Measurements from ENCODE around the gene ASTN2.
"Not testable (repeated sequence)": the region's sequence is repeated elsewhere in the genome, so short reads cannot be mapped to it uniquely, and the experiment has no call there.

Gene ASTN2

GRCh38 chr9:116928289-116928688 lies 486.6 kb downstream of the ASTN2 start:
- H2AFZ ChIP-seq (ENCODE audit: low read length, unreplicated experiment) = no peak overlapping the region
- H3K4me1 ChIP-seq (ENCODE audit: control insufficient read depth, insufficient read depth, low read length, unreplicated experiment) = no peaks in the 10 kb centered on the region
- H3K36me3 ChIP-seq (ENCODE audit: insufficient read depth, low read length) = no peaks in the 10 kb centered on the region
- no peak overlapping the region for H3K4me3 ChIP-seq (ENCODE audit: low read depth, low read length)
- H3K27me3 ChIP-seq (ENCODE audit: insufficient read depth, low read length) = no peaks in the 10 kb centered on the region
- H3K79me2 ChIP-seq (ENCODE audit: control insufficient read depth, insufficient read depth, low read length, unreplicated experiment) = no peaks in the 10 kb centered on the region
- no peak overlapping the region for H3K27ac ChIP-seq (ENCODE audit: low read depth, low read length)

GRCh38 chr9:116927726-116928125 lies 487.1 kb downstream of the ASTN2 start:
- Histone ChIP-seq H3K79me2 (ENCODE audit: control insufficient read depth, insufficient read depth, low read length, unreplicated experiment) (no peaks in the 10 kb centered on the region), H2AFZ (ENCODE audit: low read length, unreplicated experiment) (no peak overlapping the region), H3K36me3 (ENCODE audit: insufficient read depth, low read length) (no peaks in the 10 kb centered on the region), H3K4me3 (ENCODE audit: low read depth, low read length) (no peak overlapping the region), H3K4me1 (ENCODE audit: control insufficient read depth, insufficient read depth, low read length, unreplicated experiment) (no peaks in the 10 kb centered on the region), H3K27me3 (ENCODE audit: insufficient read depth, low read length) (no peaks in the 10 kb centered on the region), H3K27ac (ENCODE audit: low read depth, low read length) (no peak overlapping the region)

- H3K4me3 ChIP-seq (ENCODE audit: low read depth, low read length) = no peak overlapping the region
- H3K4me1 ChIP-seq (ENCODE audit: control insufficient read depth, insufficient read depth, low read length, unreplicated experiment) = no peaks in the 10 kb centered on the region
- H3K27ac ChIP-seq (ENCODE audit: low read depth, low read length) = no peak overlapping the region
- H3K27me3 ChIP-seq (ENCODE audit: insufficient read depth, low read length) = no peaks in the 10 kb centered on the region
- no peaks in the 10 kb centered on the region for H3K36me3 ChIP-seq (ENCODE audit: insufficient read depth, low read length)
- H2AFZ ChIP-seq (ENCODE audit: low read length, unreplicated experiment) = no peak overlapping the region
- no peaks in the 10 kb centered on the region for H3K79me2 ChIP-seq (ENCODE audit: control insufficient read depth, insufficient read depth, low read length, unreplicated experiment)
These were observed 489.7 kb downstream of the ASTN2 start for GRCh38 chr9:116925121-116925520.

- no peaks in the 10 kb centered on the region for H3K27me3 ChIP-seq (ENCODE audit: insufficient read depth, low read length)
- no peak overlapping the region for H2AFZ ChIP-seq (ENCODE audit: low read length, unreplicated experiment)
- no peak overlapping the region for H3K27ac ChIP-seq (ENCODE audit: low read depth, low read length)
- no peaks in the 10 kb centered on the region for H3K36me3 ChIP-seq (ENCODE audit: insufficient read depth, low read length)
- no peaks in the 10 kb centered on the region for H3K79me2 ChIP-seq (ENCODE audit: control insufficient read depth, insufficient read depth, low read length, unreplicated experiment)
- H3K4me1 ChIP-seq (ENCODE audit: control insufficient read depth, insufficient read depth, low read length, unreplicated experiment) = no peaks in the 10 kb centered on the region
- no peak overlapping the region for H3K4me3 ChIP-seq (ENCODE audit: low read depth, low read length)
These were observed 490.3 kb downstream of the ASTN2 start for GRCh38 chr9:116924462-116925110.

- H3K4me3 ChIP-seq (ENCODE audit: low read depth, low read length) = not testable (repeated sequence)
These were observed 496.9 kb downstream of the ASTN2 start for GRCh38 chr9:116917895-116918508.

GRCh38 chr9:116913536-116913935 lies 501.3 kb downstream of the ASTN2 start:
- H3K27me3 ChIP-seq (ENCODE audit: insufficient read depth, low read length) = no peaks in the 10 kb centered on the region
- no peak overlapping the region for H3K27ac ChIP-seq (ENCODE audit: low read depth, low read length)
- no peak overlapping the region for H3K4me3 ChIP-seq (ENCODE audit: low read depth, low read length)
- no peaks in the 10 kb centered on the region for H3K36me3 ChIP-seq (ENCODE audit: insufficient read depth, low read length)
- no peak overlapping the region for H2AFZ ChIP-seq (ENCODE audit: low read length, unreplicated experiment)
- H3K4me1 ChIP-seq (ENCODE audit: control insufficient read depth, insufficient read depth, low read length, unreplicated experiment) = no peaks in the 10 kb centered on the region
- H3K79me2 ChIP-seq (ENCODE audit: control insufficient read depth, insufficient read depth, low read length, unreplicated experiment) = no peaks in the 10 kb centered on the region

More at GRCh38 chr9:116917895-116918508, 496.9 kb downstream of the ASTN2 start:
- H2AFZ ChIP-seq (ENCODE audit: low read length, unreplicated experiment); H3K79me2 ChIP-seq (ENCODE audit: control insufficient read depth, insufficient read depth, low read length, unreplicated experiment); H3K27me3 ChIP-seq (ENCODE audit: insufficient read depth, low read length); H3K27ac ChIP-seq (ENCODE audit: low read depth, low read length); H3K36me3 ChIP-seq (ENCODE audit: insufficient read depth, low read length); H3K4me1 ChIP-seq (ENCODE audit: control insufficient read depth, insufficient read depth, low read length, unreplicated experiment): not testable (repeated sequence)

- H3K4me3 ChIP-seq (ENCODE audit: low read depth, low read length) = no peak overlapping the region
- no peak overlapping the region for H2AFZ ChIP-seq (ENCODE audit: low read length, unreplicated experiment)
- no peak overlapping the region for H3K27ac ChIP-seq (ENCODE audit: low read depth, low read length)
- H3K36me3 ChIP-seq (ENCODE audit: insufficient read depth, low read length) = no peaks in the 10 kb centered on the region
- no peaks in the 10 kb centered on the region for H3K27me3 ChIP-seq (ENCODE audit: insufficient read depth, low read length)
- no peaks in the 10 kb centered on the region for H3K4me1 ChIP-seq (ENCODE audit: control insufficient read depth, insufficient read depth, low read length, unreplicated experiment)
- H3K79me2 ChIP-seq (ENCODE audit: control insufficient read depth, insufficient read depth, low read length, unreplicated experiment) = no peaks in the 10 kb centered on the region
These were observed 504.7 kb downstream of the ASTN2 start for GRCh38 chr9:116910201-116910600.

GRCh38 chr9:116907989-116908388 lies 506.9 kb downstream of the ASTN2 start:
- Histone ChIP-seq H3K4me1 (ENCODE audit: control insufficient read depth, insufficient read depth, low read length, unreplicated experiment) (no peaks in the 10 kb centered on the region), H3K79me2 (ENCODE audit: control insufficient read depth, insufficient read depth, low read length, unreplicated experiment) (no peaks in the 10 kb centered on the region), H3K36me3 (ENCODE audit: insufficient read depth, low read length) (no peaks in the 10 kb centered on the region)

GRCh38 chr9:116905171-116905588 lies 509.7 kb downstream of the ASTN2 start:
- H3K27me3 ChIP-seq (ENCODE audit: insufficient read depth, low read length) = no peaks in the 10 kb centered on the region
- H3K27ac ChIP-seq (ENCODE audit: low read depth, low read length) = no peak overlapping the region
- H2AFZ ChIP-seq (ENCODE audit: low read length, unreplicated experiment) = no peak overlapping the region
- no peaks in the 10 kb centered on the region for H3K36me3 ChIP-seq (ENCODE audit: insufficient read depth, low read length)
- H3K4me1 ChIP-seq (ENCODE audit: control insufficient read depth, insufficient read depth, low read length, unreplicated experiment) = no peaks in the 10 kb centered on the region
- no peaks in the 10 kb centered on the region for H3K79me2 ChIP-seq (ENCODE audit: control insufficient read depth, insufficient read depth, low read length, unreplicated experiment)
- no peak overlapping the region for H3K4me3 ChIP-seq (ENCODE audit: low read depth, low read length)

More at GRCh38 chr9:116907989-116908388, 506.9 kb downstream of the ASTN2 start:
- H3K27ac ChIP-seq (ENCODE audit: low read depth, low read length) = no peak overlapping the region
- H3K4me3 ChIP-seq (ENCODE audit: low read depth, low read length) = no peak overlapping the region
- H3K27me3 ChIP-seq (ENCODE audit: insufficient read depth, low read length) = no peaks in the 10 kb centered on the region
- H2AFZ ChIP-seq (ENCODE audit: low read length, unreplicated experiment) = no peak overlapping the region

GRCh38 chr9:116904165-116904564 lies 510.7 kb downstream of the ASTN2 start:
- Histone ChIP-seq H3K79me2 (ENCODE audit: control insufficient read depth, insufficient read depth, low read length, unreplicated experiment) (no peaks in the 10 kb centered on the region), H3K4me3 (ENCODE audit: low read depth, low read length) (no peak overlapping the region), H3K27ac (ENCODE audit: low read depth, low read length) (no peak overlapping the region), H2AFZ (ENCODE audit: low read length, unreplicated experiment) (no peak overlapping the region), H3K4me1 (ENCODE audit: control insufficient read depth, insufficient read depth, low read length, unreplicated experiment) (no peaks in the 10 kb centered on the region), H3K27me3 (ENCODE audit: insufficient read depth, low read length) (no peaks in the 10 kb centered on the region), H3K36me3 (ENCODE audit: insufficient read depth, low read length) (no peaks in the 10 kb centered on the region)

- Histone ChIP-seq H3K36me3 (ENCODE audit: insufficient read depth, low read length) (no peaks in the 10 kb centered on the region), H3K27me3 (ENCODE audit: insufficient read depth, low read length) (no peaks in the 10 kb centered on the region), H3K4me1 (ENCODE audit: control insufficient read depth, insufficient read depth, low read length, unreplicated experiment) (no peaks in the 10 kb centered on the region), H3K4me3 (ENCODE audit: low read depth, low read length) (no peak overlapping the region), H3K27ac (ENCODE audit: low read depth, low read length) (no peak overlapping the region), H2AFZ (ENCODE audit: low read length, unreplicated experiment) (no peak overlapping the region), H3K79me2 (ENCODE audit: control insufficient read depth, insufficient read depth, low read length, unreplicated experiment) (no peaks in the 10 kb centered on the region)
These were observed 513.6 kb downstream of the ASTN2 start for GRCh38 chr9:116901260-116901659.
